Choroid plexus epithelial cell (primary cell): ENCODE data around the gene LMBRD1.
A peak's percentile ranks its signal among the peaks of the same experiment; 100 is the strongest.

Source experiments
- DNase-seq: peaks from one replicate; pipeline ENCODE4 v3.0.0-alpha.2; 2010; ENCODE audit warnings: low read depth
- H3K4me3 ChIP-seq: 2 replicates; pipeline ENCODE4 v1.5.1; 2011; ENCODE audit warnings: low read depth, mild to moderate bottlenecking, control low read depth, low read length, moderate library complexity
- CTCF ChIP-seq: conservative IDR thresholded peaks from 2 replicates; pipeline ENCODE4 v1.5.1; 2011; ENCODE audit warnings: low read depth, mild to moderate bottlenecking, control low read depth, inconsistent platforms, low read length, moderate library complexity

The LMBRD1 gene

GRCh38 chr6:69722683-69723082, 74.1 kb downstream of the LMBRD1 start:
- TF ChIP-seq CTCF, result no peak
- DNase-seq, result no peak
- H3K4me3 ChIP-seq, result no peak overlapping the region

GRCh38 chr6:69719602-69720193, 77.1 kb downstream of the LMBRD1 start:
- TF ChIP-seq CTCF, result peak; percentile 67
- peak; percentile 74 for DNase-seq

GRCh38 chr6:69706724-69707123, 90.1 kb downstream of the LMBRD1 start:
- no peak for TF ChIP-seq CTCF
- DNase-seq, result no peak
- no peak overlapping the region for H3K4me3 ChIP-seq

More at GRCh38 chr6:69719602-69720193, 77.1 kb downstream of the LMBRD1 start:
- H3K4me3 ChIP-seq, result no peak overlapping the region

GRCh38 chr6:69705954-69706353, 90.9 kb downstream of the LMBRD1 start:
- TF ChIP-seq CTCF, result peak; percentile 10
- DNase-seq, result no peak

GRCh38 chr6:69704916-69705315, 91.9 kb downstream of the LMBRD1 start:
- DNase-seq, result peak; percentile 45
- TF ChIP-seq CTCF, result no peak
- H3K4me3 ChIP-seq, result no peak overlapping the region

More at GRCh38 chr6:69705954-69706353, 90.9 kb downstream of the LMBRD1 start:
- H3K4me3 ChIP-seq, result no peak overlapping the region

- no peak for DNase-seq
- no peak for TF ChIP-seq CTCF
- no peak overlapping the region for H3K4me3 ChIP-seq
Measured at GRCh38 chr6:69699655-69700054, 97.2 kb downstream of the LMBRD1 start.

- DNase-seq, result peak; percentile 28
- TF ChIP-seq CTCF, result no peak
- H3K4me3 ChIP-seq, result no peak overlapping the region
Measured at GRCh38 chr6:69696273-69696672, 100.5 kb downstream of the LMBRD1 start.
